HG03432 (cell line): ENCODE results near the gene NF1.
"Not testable (repeated sequence)": the region's sequence is repeated elsewhere in the genome, so short reads cannot be mapped to it uniquely, and the experiment has no call there.

ENCODE experiments used
- ATAC-seq: cut with Tn5 transposase; IDR thresholded peaks from one replicate; pipeline ENCODE4 v1.9.1; 2021; ENCODE audit warnings: mild to moderate bottlenecking, moderate library complexity; ENCODE audit not compliant: unreplicated experiment

The NF1 gene, protein sequence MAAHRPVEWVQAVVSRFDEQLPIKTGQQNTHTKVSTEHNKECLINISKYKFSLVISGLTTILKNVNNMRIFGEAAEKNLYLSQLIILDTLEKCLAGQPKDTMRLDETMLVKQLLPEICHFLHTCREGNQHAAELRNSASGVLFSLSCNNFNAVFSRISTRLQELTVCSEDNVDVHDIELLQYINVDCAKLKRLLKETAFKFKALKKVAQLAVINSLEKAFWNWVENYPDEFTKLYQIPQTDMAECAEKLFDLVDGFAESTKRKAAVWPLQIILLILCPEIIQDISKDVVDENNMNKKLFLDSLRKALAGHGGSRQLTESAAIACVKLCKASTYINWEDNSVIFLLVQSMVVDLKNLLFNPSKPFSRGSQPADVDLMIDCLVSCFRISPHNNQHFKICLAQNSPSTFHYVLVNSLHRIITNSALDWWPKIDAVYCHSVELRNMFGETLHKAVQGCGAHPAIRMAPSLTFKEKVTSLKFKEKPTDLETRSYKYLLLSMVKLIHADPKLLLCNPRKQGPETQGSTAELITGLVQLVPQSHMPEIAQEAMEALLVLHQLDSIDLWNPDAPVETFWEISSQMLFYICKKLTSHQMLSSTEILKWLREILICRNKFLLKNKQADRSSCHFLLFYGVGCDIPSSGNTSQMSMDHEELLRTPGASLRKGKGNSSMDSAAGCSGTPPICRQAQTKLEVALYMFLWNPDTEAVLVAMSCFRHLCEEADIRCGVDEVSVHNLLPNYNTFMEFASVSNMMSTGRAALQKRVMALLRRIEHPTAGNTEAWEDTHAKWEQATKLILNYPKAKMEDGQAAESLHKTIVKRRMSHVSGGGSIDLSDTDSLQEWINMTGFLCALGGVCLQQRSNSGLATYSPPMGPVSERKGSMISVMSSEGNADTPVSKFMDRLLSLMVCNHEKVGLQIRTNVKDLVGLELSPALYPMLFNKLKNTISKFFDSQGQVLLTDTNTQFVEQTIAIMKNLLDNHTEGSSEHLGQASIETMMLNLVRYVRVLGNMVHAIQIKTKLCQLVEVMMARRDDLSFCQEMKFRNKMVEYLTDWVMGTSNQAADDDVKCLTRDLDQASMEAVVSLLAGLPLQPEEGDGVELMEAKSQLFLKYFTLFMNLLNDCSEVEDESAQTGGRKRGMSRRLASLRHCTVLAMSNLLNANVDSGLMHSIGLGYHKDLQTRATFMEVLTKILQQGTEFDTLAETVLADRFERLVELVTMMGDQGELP (N-terminal part only)

DNA sequence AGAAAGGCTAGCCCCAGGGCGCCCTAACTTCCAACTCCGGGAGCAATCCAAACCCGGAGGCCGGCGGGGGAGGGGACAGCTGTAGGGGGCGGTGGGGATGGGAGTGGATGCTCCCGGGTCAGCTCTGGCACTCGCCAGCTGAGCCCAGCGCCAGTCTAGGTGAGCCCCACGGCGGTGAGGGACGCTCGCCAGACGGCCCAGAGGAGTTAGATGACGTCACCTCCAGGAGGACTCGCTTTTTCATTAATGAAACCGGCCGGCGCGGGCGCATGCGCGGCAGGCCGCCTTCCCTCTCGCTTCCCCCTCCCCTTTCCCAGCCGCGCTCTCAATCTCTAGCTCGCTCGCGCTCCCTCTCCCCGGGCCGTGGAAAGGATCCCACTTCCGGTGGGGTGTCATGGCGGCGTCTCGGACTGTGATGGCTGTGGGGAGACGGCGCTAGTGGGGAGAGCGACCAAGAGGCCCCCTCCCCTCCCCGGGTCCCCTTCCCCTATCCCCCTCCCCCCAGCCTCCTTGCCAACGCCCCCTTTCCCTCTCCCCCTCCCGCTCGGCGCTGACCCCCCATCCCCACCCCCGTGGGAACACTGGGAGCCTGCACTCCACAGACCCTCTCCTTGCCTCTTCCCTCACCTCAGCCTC is at the start of gene NF1:
Gene NF1 (plus strand): TSS at position 378 of the 636 bp plus-strand sequence. CDS start 333 bp downstream, outside the sequence.
- ATAC-seq: peak; percentile 83

DNA sequence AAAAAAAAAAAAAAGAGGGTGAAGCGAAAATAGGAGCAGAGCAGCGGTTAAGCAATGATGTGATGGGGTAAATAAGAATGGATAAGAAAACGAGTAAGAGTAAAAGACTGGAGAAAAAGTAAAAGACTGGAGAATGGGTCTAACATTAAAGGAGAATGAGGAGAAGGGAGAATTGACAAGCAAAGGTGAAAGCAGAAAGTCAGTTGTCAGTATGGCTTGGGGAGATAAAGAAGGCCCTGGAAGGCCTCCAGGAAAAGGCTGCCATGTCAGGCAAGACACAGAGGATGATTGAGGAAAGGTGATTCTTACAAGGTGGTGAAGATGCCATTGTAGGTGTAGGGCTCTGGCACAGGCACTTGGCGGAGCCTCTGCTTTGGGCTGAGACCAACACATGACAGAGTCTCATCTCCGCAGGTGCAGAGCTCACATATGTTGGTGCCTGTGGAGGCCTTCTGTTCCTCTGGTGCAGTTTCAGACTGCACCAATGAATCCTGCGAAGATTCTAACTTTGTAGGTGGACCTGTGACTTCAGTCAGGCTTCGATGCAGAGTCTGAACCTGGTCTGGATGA is 47.8 kb upstream of the NF1 start:
- not testable (repeated sequence) for ATAC-seq

DNA sequence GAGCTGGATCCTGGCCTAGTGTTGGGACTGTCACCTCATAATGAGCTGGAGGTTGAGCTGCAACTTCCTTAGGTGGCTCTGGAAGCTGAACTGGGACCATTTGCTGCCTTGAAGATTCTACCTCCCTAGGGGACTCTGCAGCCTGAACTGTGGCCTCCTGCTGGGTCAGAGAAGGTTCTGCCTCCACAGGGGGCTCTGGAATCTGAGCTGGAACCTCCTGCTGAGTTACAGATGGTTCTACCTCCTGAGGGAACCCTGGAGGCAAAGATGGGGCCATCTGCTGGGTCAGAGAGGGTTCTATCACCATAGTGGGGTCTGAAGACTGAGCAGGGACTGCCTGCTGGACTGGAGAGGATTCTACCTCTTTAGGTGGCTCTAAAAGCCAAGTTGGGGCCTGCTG is 46.6 kb upstream of the NF1 start:
- ATAC-seq: no peak

DNA sequence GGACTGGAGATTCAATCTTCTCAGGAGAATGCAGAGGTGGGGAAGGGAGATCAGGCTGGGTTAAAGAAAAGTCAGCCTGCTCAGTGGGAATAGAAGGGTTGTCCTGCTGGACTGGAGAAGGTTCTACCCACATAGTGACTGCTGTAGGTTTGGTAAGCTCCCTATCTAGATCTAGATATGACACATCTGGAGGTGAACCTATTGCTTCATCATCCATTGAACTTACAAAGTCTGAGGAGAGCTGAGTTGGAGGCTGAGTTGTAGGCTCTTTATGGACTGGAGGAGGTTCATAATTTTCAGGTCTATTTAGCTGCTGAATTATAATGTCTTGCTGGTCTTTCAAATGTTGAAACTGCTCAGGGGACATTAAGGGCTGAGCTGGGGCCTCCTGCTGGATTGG is 46.0 kb upstream of the NF1 start:
- no peak for ATAC-seq

DNA sequence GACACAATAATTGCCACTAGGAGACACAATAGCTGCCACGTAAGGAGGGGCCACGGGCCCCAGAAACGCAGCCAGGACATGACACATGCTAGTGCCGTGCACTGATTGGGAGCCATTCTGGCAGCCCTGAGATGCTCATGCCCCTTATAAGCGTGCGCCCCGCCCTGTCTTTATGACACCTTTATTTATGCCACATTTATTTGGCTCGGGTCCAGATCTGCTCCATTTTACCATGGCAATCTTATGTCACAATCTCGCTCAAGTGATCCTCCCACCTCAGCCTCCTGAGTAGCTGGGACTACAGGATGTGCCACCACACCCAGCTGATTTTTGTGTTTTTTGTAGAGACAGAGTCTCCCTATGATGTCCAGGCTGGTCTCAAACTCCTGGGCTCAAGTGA is 43.8 kb upstream of the NF1 start:
- no peak for ATAC-seq

DNA sequence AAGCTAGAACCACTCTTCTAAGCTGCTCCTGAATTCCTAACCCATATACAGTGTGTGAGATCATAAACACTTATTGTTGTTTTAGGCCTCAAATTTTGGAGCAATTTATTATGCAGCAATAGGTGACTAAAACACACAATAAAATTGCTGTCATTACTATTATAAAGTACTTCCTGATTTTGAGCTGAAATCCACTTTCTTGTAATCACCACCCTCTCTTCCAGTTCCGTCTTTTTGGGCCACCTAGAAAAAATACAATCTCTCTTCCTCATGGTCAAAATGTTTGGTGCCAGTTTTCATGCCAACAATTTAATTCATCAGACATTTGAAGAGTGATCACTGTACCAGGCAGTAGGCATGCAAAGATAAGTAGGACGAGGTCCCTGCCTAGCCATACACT is 43.3 kb upstream of the NF1 start:
- no peak for ATAC-seq

DNA sequence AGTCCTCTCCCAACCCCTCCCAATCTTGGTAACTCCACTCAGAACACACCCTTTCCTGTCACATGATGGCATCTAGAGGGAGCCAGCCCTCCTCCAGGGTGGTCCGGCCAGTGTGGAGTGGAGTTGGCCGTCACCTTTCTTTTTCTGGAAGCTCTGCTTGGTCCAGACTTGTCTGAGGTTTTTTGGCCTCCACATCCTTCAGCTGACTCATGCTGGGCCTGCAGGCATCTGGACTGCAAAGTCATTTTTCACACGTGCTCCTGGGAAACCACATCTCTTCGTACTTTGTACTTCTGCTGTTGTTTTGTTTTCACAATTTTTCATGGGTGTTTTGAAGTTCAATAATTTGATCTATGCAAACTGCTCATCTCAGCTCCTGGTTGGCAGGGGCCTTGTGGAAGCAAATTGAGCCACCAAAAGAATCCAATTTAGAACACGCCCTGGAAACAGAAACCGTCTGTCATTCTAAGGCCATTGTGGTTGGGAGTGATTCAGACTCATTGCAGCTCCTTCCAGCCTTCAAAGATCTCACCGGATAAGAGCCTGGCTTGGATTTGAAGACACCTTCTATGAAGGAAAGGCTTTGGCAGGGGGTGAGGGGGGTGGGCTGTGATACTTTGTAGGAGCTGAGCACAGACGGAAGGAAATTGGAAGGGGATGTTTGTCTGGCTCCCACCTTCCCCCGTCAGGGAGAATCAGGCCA is 42.4 kb upstream of the NF1 start:
- ATAC-seq: no peak

DNA sequence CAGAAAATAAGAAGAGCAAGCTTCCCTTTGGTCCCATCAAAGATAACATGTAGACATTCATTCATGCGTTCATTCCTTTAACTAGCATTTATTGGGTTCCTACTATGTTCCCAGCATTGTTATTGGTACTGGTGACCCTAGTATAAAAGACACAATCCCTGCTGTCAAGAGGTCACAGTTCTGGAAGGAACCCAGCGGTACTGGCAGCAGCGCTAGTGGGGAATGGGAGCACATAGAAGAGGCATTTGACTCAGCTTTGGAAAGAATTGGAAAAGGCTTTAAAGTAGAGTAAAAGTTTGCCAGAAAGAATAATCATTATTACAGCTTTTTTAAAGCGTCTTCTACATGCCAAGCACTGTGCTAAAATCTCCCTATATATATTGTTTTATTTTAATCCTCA is 41.7 kb upstream of the NF1 start:
- ATAC-seq: no peak

DNA sequence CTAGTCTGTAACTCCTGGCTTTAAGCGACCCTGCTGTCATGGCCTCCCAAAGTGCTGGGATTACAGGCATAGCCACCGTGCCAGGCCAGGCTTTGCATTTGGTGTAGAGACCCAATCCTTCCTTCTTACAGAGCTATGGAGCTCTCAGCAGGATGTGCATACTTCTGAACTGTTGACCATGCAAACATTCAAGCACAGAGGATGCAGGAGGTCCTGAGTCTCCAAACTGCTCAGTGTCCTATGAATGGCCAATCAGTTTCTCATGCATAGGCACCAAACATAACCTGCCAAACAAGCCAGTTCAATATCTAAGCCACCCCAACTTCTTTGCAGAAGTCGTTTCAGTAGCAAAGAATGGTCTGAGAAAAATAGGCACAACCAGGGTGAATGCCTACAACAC is 40.0 kb upstream of the NF1 start:
- ATAC-seq: no peak

DNA sequence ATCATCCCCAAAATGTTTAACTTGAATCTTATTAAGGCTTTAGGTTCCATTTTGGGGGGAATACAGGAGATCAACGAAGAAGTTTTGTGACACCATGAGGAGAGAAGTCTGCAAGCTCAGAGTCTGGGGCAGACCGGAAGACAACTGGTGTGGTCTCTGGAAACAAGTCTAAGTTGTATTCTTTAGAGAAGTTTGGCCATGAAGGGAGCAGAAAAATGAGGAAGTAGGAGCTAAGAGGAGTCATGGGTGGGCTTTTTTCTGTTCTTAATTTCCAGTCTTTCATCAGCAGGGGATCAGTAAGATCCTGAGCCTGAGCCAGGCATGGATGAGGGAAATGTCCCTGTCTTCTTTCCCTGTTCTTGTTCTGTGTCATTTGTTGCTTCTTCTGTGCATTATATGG is 35.8 kb upstream of the NF1 start:
- ATAC-seq: no peak

DNA sequence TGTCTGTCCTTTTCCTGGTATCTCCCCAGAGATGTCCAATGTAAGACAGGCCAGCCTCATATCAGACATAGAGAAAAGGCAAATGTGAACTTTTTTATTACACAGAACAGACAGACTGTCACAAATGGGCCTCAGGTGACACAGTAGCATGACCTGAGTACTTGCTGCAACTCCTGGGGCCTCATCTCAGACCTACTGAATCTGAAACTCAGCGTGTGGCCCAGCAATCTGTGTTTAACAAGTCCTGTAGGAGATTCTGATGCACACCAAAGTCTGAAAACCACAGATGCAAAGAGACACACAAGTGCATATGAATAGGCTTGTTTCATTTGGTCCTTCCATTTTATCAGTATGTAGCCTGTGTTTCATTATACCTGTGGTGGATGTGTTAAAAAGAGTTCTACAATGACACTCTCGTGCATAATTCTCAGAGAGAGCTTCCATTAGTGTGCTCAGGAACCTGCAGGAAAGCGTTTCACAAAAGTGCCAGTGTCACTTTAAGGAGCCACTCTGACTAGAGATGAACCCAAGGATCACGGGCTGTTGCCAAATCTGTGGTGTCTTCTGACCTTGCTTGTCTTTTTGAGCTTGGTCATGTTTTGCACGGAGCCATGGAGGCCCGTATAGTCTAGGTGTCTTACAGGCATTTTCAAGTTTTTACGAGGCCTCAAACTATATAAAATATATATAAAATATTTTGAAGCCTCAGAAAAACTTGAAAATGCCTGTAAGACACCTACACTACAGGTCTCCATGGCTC is 33.8 kb upstream of the NF1 start:
- ATAC-seq: no peak

DNA sequence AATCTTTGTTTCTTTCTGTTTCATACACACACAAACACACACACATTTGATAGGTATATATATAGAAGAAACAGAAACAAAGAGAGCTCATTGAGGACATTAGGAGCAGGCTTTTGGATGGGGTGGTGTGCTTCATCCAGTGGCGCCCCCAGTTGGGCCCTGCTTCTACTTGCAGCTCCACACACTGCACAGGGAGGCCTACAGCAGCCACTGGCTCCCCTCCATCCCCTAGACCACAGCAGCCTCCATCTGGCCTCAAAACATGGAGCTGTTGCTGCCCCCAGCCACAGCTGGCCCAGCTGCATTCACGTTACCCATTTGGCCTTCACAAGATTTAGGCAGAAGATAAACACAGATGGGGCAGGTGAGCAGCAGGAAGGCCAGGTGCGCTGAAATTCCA is 33.1 kb upstream of the NF1 start:
- ATAC-seq: no peak

DNA sequence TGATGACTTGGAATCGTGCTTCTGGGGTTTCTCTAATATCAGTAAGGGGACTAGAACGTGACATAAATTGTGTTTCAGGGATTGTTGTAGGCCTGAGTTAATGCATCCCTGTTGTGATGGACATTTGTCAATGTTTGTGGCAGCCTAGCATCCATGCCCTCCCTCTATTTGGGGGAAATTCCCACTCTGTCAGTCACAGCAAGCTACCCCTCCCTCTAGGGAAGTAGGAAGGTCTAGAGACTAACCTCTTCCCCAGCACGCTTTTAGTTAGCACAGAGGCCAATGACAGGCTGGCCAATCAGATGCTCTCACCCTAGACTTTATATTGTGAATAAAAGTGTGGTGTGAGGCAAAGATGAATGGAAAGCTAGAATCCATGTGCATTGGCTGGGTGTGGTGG is 32.4 kb upstream of the NF1 start:
- no peak for ATAC-seq

DNA sequence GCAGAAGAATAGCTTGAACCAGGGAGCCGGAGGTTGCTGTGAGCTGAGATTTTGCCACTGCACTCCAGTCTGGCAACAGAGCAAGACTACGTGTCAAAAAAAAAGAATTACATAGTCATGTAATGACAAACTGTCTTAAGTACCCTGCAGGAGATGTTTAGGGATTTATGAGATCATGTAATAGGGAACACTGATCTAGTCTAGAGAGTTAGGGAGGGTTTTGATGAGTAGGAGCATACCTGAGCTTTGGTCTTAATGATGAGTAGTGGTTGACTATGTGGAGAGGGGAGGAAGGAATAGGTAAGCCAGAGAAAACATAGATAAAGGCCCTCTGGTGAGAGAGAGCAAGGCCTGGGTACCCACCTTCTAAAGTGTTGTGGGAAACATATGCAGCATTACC is 30.1 kb upstream of the NF1 start:
- ATAC-seq: no peak

DNA sequence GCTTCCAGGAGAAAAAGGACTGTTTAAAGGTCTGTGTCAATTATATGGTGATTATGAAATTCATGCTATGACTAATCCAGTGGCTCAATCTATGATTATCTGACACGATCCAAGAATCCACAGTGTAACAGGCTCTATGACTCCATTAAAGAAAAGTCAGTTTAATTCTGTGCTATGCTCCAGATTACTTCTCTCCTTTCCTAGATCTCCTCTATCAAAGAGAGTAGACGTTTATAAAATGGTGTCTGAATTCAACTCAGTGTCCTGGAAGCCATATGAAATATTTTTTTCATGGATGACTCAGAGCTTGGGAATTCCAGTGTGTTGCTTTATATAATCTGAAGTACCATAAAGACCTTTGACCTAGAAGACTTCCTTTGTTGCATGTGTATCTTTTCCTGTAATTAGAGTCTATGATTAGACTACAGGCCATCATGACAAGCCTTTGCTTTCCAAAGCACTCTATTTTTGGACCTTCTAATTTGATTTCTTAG is 27.0 kb upstream of the NF1 start:
- no peak for ATAC-seq

DNA sequence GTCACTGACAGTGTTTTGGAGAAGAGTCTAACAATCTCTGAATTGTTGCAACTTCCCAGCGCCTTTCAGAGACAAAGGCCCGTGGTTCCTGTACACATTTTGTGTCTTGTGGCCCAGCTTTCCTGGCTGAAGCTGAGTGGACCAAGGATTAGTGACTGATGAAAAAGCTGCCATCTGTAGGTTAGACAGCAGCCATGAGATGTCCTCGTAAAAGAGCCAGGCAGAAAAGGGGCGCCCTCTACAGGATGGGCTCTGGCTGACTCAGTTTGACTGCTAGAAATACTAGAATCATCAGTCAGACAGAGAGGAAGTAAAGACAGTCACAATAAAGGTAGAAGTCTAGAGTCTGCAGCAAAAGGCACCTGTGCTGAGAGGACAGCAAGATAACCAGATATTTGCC is 26.5 kb upstream of the NF1 start:
- ATAC-seq: no peak

DNA sequence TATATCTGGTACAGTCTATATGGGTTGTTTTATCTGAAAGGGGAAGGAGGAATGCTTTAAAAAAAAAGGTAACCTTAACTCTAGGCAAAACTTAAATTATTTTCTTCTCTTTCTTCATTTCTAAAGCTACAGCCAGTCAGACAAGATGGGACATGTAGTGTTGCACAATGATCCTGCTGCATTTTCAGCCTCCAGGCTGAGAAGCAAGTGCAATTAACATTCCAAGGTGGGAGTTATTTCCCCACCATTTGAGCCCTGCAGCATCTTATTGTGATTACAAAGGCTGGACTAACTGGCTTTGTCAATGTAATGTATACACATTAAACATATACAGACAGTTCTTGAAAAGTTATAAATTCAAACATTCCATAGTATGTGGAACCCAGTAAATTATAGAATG is 22.6 kb upstream of the NF1 start:
- ATAC-seq: no peak

DNA sequence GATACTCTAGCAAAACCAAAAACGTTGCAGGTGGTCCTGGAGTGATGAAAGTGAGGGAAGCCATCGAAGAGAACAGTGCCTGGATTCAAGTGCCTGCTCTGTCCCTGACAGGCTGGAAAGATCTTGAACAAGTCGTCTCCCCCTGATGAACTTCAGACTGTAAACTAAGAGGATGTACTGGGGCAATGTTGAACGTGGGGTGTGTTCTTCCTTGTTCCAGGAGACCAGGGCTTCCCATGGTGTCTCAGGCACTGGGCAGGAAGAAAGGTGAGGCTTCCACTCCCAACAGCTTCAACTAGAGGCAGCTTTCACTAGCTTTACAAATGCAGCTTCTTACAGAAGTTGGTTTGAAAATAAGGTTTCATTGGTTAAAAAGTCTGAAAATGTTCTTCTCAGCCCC is 21.4 kb upstream of the NF1 start:
- no peak for ATAC-seq
